Measurements from ENCODE around the gene NDE1.
A peak's percentile ranks its signal among the peaks of the same experiment; 100 is the strongest.

The NDE1 gene

GRCh38 chr16:15754821-15755534 is 104.9 kb downstream of the NDE1 start:
- no peak for DNase-seq (ENCODE audit: low spot score)
- Mint-ChIP-seq H3K4me3 (no peak overlapping the region), H3K4me1 (ENCODE audit: low read depth) (peaks cover 3% of the 10 kb centered on the region), H3K27me3 (ENCODE audit: low read depth) (no peaks in the 10 kb centered on the region), H3K36me3 (ENCODE audit: low read depth) (no peaks in the 10 kb centered on the region), H3K27ac (no peak overlapping the region), H3K9me3 (no peaks in the 10 kb centered on the region)

- peaks cover 3% of the 10 kb centered on the region for H3K27me3 Mint-ChIP-seq (ENCODE audit: low read depth)
- no peaks in the 10 kb centered on the region for H3K36me3 Mint-ChIP-seq (ENCODE audit: low read depth)
- no peaks in the 10 kb centered on the region for H3K9me3 Mint-ChIP-seq
- no peak for DNase-seq (ENCODE audit: low spot score)
- H3K4me1 Mint-ChIP-seq (ENCODE audit: low read depth) = peaks cover 3% of the 10 kb centered on the region
- H3K27ac Mint-ChIP-seq = no peak overlapping the region
- no peak overlapping the region for H3K4me3 Mint-ChIP-seq
Observed at GRCh38 chr16:15757077-15757386, 107.0 kb downstream of the NDE1 start.

- Mint-ChIP-seq H3K9me3 (no peaks in the 10 kb centered on the region), H3K4me3 (no peak overlapping the region), H3K36me3 (ENCODE audit: low read depth) (no peaks in the 10 kb centered on the region), H3K27me3 (ENCODE audit: low read depth) (peaks cover 3% of the 10 kb centered on the region), H3K4me1 (ENCODE audit: low read depth) (peaks cover 3% of the 10 kb centered on the region), H3K27ac (no peak overlapping the region)
- no peak for DNase-seq (ENCODE audit: low spot score)
Observed at GRCh38 chr16:15757630-15758251, 107.7 kb downstream of the NDE1 start.

GRCh38 chr16:15759070-15759469 is 109.0 kb downstream of the NDE1 start:
- no peaks in the 10 kb centered on the region for H3K9me3 Mint-ChIP-seq
- no peak for DNase-seq (ENCODE audit: low spot score)
- H3K36me3 Mint-ChIP-seq (ENCODE audit: low read depth) = no peaks in the 10 kb centered on the region
- H3K27ac Mint-ChIP-seq = no peak overlapping the region
- peaks cover 3% of the 10 kb centered on the region for H3K27me3 Mint-ChIP-seq (ENCODE audit: low read depth)
- no peak overlapping the region for H3K4me3 Mint-ChIP-seq
- H3K4me1 Mint-ChIP-seq (ENCODE audit: low read depth) = peaks cover 3% of the 10 kb centered on the region

- no peak overlapping the region for H3K4me3 Mint-ChIP-seq
- H3K27ac Mint-ChIP-seq = no peak overlapping the region
- no peaks in the 10 kb centered on the region for H3K9me3 Mint-ChIP-seq
- DNase-seq (ENCODE audit: low spot score) = no peak
- peaks cover 3% of the 10 kb centered on the region for H3K4me1 Mint-ChIP-seq (ENCODE audit: low read depth)
- no peaks in the 10 kb centered on the region for H3K36me3 Mint-ChIP-seq (ENCODE audit: low read depth)
- peaks cover 3% of the 10 kb centered on the region for H3K27me3 Mint-ChIP-seq (ENCODE audit: low read depth)
Observed at GRCh38 chr16:15760129-15760528, 110.1 kb downstream of the NDE1 start.

GRCh38 chr16:15764112-15764511 is 114.1 kb downstream of the NDE1 start:
- no peaks in the 10 kb centered on the region for H3K36me3 Mint-ChIP-seq (ENCODE audit: low read depth)
- peaks cover 3% of the 10 kb centered on the region for H3K4me1 Mint-ChIP-seq (ENCODE audit: low read depth)
- no peak overlapping the region for H3K27ac Mint-ChIP-seq
- no peaks in the 10 kb centered on the region for H3K9me3 Mint-ChIP-seq
- H3K27me3 Mint-ChIP-seq (ENCODE audit: low read depth) = peaks cover 3% of the 10 kb centered on the region
- no peak for DNase-seq (ENCODE audit: low spot score)
- H3K4me3 Mint-ChIP-seq = no peak overlapping the region

- H3K27me3 Mint-ChIP-seq (ENCODE audit: low read depth) = peaks cover 3% of the 10 kb centered on the region
- DNase-seq (ENCODE audit: low spot score) = no peak
- no peaks in the 10 kb centered on the region for H3K36me3 Mint-ChIP-seq (ENCODE audit: low read depth)
- peaks cover 3% of the 10 kb centered on the region for H3K4me1 Mint-ChIP-seq (ENCODE audit: low read depth)
- H3K27ac Mint-ChIP-seq = no peak overlapping the region
- no peaks in the 10 kb centered on the region for H3K9me3 Mint-ChIP-seq
- H3K4me3 Mint-ChIP-seq = no peak overlapping the region
Observed at GRCh38 chr16:15765116-15765515, 115.1 kb downstream of the NDE1 start.

GRCh38 chr16:15765880-15766279 is 115.8 kb downstream of the NDE1 start:
- Mint-ChIP-seq H3K27ac (no peak overlapping the region), H3K9me3 (no peaks in the 10 kb centered on the region), H3K4me1 (ENCODE audit: low read depth) (peaks cover 3% of the 10 kb centered on the region), H3K36me3 (ENCODE audit: low read depth) (no peaks in the 10 kb centered on the region), H3K27me3 (ENCODE audit: low read depth) (peaks cover 3% of the 10 kb centered on the region), H3K4me3 (no peak overlapping the region)
- peak; percentile 29 for DNase-seq (ENCODE audit: low spot score)

GRCh38 chr16:15766918-15767317 is 116.9 kb downstream of the NDE1 start:
- Mint-ChIP-seq H3K4me3 (no peak overlapping the region), H3K27ac (no peak overlapping the region)

GRCh38 chr16:15768201-15768600 is 118.2 kb downstream of the NDE1 start:
- H3K27ac Mint-ChIP-seq = no peak overlapping the region
- H3K27me3 Mint-ChIP-seq (ENCODE audit: low read depth) = no peaks in the 10 kb centered on the region
- no peak overlapping the region for H3K4me3 Mint-ChIP-seq
- DNase-seq (ENCODE audit: low spot score) = no peak
- H3K9me3 Mint-ChIP-seq = no peaks in the 10 kb centered on the region
- H3K36me3 Mint-ChIP-seq (ENCODE audit: low read depth) = no peaks in the 10 kb centered on the region
- H3K4me1 Mint-ChIP-seq (ENCODE audit: low read depth) = peaks cover 3% of the 10 kb centered on the region

More at GRCh38 chr16:15766918-15767317, 116.9 kb downstream of the NDE1 start:
- peaks cover 3% of the 10 kb centered on the region for H3K4me1 Mint-ChIP-seq (ENCODE audit: low read depth)
- H3K36me3 Mint-ChIP-seq (ENCODE audit: low read depth) = no peaks in the 10 kb centered on the region
- no peaks in the 10 kb centered on the region for H3K9me3 Mint-ChIP-seq
- no peak for DNase-seq (ENCODE audit: low spot score)
- H3K27me3 Mint-ChIP-seq (ENCODE audit: low read depth) = no peaks in the 10 kb centered on the region

GRCh38 chr16:15769239-15769638 is 119.2 kb downstream of the NDE1 start:
- H3K36me3 Mint-ChIP-seq (ENCODE audit: low read depth) = no peaks in the 10 kb centered on the region
- H3K27ac Mint-ChIP-seq = no peak overlapping the region
- DNase-seq (ENCODE audit: low spot score) = no peak
- no peak overlapping the region for H3K4me3 Mint-ChIP-seq
- H3K27me3 Mint-ChIP-seq (ENCODE audit: low read depth) = peaks cover 4% of the 10 kb centered on the region
- peaks cover 3% of the 10 kb centered on the region for H3K4me1 Mint-ChIP-seq (ENCODE audit: low read depth)
- H3K9me3 Mint-ChIP-seq = no peaks in the 10 kb centered on the region

- Mint-ChIP-seq H3K36me3 (ENCODE audit: low read depth) (no peaks in the 10 kb centered on the region), H3K9me3 (no peaks in the 10 kb centered on the region), H3K27me3 (ENCODE audit: low read depth) (peaks cover 4% of the 10 kb centered on the region), H3K27ac (no peak overlapping the region), H3K4me1 (ENCODE audit: low read depth) (peaks cover 3% of the 10 kb centered on the region), H3K4me3 (no peak overlapping the region)
- DNase-seq (ENCODE audit: low spot score) = no peak
Observed at GRCh38 chr16:15770107-15770506, 120.1 kb downstream of the NDE1 start.

- peaks cover 4% of the 10 kb centered on the region for H3K27me3 Mint-ChIP-seq (ENCODE audit: low read depth)
- no peak for DNase-seq (ENCODE audit: low spot score)
- H3K27ac Mint-ChIP-seq = no peak overlapping the region
- H3K4me3 Mint-ChIP-seq = no peak overlapping the region
- peaks cover 3% of the 10 kb centered on the region for H3K4me1 Mint-ChIP-seq (ENCODE audit: low read depth)
- no peaks in the 10 kb centered on the region for H3K9me3 Mint-ChIP-seq
- no peaks in the 10 kb centered on the region for H3K36me3 Mint-ChIP-seq (ENCODE audit: low read depth)
Observed at GRCh38 chr16:15770512-15770911, 120.5 kb downstream of the NDE1 start.

- Mint-ChIP-seq H3K36me3 (ENCODE audit: low read depth) (no peaks in the 10 kb centered on the region), H3K9me3 (no peaks in the 10 kb centered on the region), H3K27me3 (ENCODE audit: low read depth) (peaks cover 4% of the 10 kb centered on the region), H3K4me3 (no peak overlapping the region), H3K27ac (no peak overlapping the region), H3K4me1 (ENCODE audit: low read depth) (no peaks in the 10 kb centered on the region)
- no peak for DNase-seq (ENCODE audit: low spot score)
Observed at GRCh38 chr16:15771694-15772093, 121.6 kb downstream of the NDE1 start.
